Stimulated activated CD4-positive, alpha-beta T cell treated with anti-CD3 and anti-CD28 coated beads, Interleukin-12 subunit alpha, Interleukin-12 subunit beta, amount 100 ng/mL, for 48 hours (primary cell): ENCODE results near the gene HERPUD2.
"Not testable (repeated sequence)": the region's sequence is repeated elsewhere in the genome, so short reads cannot be mapped to it uniquely, and the experiment has no call there.

Experiments used
- DNase-seq, 3 donors: peaks; one replicate each; pipeline ENCODE4 v3.0.0-alpha.2; 2020; ENCODE audit warnings: low read depth in 2 of 3, low spot score in 1 of 3

The HERPUD2 gene

GRCh38 chr7:35714862-35715261, 19.9 kb upstream of the HERPUD2 start:
- no peak for DNase-seq

GRCh38 chr7:35714407-35714806, 19.5 kb upstream of the HERPUD2 start:
- DNase-seq = no peak

DNA sequence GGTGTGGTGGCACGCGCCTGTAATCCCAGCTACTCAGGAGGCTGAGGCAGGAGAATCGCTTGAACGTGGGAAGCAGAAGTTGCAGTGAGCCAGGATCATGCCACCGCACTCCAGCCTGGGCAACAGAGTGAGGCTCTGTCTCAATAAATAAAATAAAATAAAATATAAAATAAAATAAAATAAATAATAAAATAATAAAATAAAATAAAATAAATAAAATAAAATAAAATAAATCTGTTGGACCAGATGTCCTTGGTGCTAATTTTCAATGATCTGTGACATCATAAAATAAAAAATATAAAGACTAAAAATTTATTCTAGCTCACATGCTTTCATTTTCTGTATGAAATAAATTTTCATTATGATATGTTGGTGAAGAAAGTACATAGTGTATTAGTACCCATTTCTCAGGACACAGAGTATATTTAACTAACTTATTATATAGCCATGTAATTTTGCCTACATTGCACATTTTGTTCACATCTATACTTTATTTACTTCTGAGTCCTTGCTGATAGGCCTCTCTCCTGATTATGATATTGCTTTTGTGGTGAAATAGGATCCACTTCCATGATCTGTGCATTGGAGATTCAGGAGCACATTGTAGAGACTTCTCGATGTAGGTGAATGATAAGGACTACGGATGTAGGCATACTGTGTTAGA, 17.8 kb upstream of the HERPUD2 start:
- DNase-seq = no peak

DNA sequence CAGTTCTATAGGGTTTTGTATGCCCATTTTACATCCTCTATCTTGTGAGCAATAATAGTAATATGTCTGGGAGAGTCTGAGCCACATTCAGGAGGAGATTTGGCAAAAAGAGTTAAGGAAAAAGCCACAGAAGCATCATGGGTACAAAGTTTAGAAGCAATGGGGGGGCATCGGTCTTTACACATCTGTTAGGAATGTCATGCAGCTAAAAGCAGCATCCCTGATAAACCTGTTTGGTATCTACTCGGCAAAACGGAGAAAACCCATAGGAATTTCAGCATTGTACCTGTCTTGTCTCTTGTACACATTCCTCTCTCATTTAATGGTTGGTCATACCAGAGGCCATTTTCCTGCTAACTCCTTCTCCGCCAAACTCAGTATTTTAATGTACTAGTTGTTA, 12.5 kb upstream of the HERPUD2 start:
- DNase-seq = no peak

GRCh38 chr7:35705932-35706461, 11.1 kb upstream of the HERPUD2 start:
- no peak for DNase-seq

DNA sequence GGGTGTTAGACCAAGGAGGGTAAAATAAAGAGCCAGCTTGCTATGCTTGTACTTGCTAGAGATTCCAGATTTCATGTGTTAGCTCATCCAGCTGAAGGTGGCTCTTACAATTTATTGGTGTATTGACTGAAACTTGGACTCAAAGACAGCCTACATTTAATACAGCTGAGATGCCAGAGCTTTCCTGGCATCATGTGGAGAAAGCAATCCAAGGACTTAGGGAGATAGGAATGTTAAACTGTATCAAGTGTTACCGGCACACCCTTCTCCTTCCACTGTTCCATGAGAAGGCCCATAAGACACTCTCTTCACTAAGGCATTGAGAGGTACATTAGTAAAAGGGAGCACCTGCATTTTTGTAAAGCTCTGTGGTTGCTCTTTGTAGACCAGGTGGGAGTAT, 9.3 kb upstream of the HERPUD2 start:
- DNase-seq = no peak

- DNase-seq = no peak
Observed at GRCh38 chr7:35702541-35702940, 7.6 kb upstream of the HERPUD2 start.

DNA sequence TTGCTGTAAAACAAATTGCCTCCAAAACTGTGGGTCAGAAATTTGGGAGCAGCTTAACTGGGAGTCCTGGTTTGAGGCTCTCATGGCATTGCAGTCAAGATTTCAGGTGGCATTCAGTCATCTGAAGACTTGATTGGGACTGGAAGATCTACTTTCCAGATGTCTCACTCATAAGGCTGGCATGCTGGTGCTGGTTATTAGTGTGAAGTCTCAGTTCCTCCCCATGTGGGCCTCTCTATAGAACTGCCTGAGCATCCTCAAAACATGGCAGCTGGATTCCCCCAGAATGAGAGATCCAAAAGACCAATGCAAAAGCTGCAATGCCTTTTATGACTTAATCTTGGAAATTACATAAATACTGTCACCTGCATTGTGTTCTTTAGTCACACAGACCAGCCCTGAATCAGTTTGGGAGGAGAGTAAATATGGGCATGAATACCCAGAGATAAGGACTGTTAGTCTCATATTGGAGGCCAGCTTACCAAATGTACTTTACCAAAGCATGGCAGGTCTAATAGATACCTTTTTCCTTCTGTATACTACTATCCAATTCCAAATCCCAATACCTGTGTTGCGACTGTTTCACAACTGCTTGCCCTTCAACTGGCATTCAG, 6.5 kb upstream of the HERPUD2 start:
- no peak for DNase-seq

GRCh38 chr7:35700865-35701264, 5.9 kb upstream of the HERPUD2 start:
- no peak for DNase-seq

- DNase-seq = no peak
Observed at GRCh38 chr7:35700333-35700732, 5.4 kb upstream of the HERPUD2 start.

- DNase-seq = no peak
Observed at GRCh38 chr7:35699796-35700305, 4.9 kb upstream of the HERPUD2 start.

GRCh38 chr7:35698382-35698781, 3.4 kb upstream of the HERPUD2 start:
- not testable (repeated sequence) for DNase-seq

DNA sequence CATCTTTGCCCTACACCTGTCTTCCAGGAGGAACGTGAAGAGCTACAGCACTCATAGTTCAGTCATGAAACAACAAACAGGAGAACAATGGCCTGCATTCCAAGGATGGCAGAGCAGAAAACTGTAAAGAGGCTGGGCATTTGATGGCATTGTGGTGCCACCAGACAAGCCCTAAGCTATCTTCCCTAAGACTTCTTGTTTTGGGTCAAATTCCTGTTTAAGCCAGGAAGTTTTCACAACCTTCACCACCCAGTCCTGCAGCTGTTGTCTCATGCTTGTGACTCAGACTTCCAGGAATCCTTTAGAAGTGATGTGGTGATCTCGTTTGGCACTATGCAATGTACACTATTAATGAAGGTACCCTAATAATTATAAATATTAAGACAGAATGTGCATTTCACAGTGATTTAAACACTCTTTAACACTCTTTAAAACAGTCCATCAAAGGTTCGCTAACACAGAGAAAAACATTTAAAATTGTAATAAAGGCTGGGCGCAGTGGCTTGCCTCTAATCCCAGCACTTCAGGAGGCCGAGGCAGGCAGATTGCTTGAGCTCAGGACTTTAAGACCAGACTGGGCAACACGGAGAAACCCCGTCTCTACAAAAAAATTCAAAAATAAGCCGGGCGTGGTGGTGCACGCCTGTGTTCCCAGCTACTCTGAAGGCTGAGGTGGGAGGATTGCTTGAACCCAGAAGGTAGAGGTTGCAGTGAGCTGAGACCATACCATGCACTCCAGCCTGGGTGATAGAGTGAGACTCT, 2.7 kb upstream of the HERPUD2 start:
- no peak for DNase-seq

- DNase-seq = no peak
Observed at GRCh38 chr7:35695987-35696386, 1.1 kb upstream of the HERPUD2 start.

DNA sequence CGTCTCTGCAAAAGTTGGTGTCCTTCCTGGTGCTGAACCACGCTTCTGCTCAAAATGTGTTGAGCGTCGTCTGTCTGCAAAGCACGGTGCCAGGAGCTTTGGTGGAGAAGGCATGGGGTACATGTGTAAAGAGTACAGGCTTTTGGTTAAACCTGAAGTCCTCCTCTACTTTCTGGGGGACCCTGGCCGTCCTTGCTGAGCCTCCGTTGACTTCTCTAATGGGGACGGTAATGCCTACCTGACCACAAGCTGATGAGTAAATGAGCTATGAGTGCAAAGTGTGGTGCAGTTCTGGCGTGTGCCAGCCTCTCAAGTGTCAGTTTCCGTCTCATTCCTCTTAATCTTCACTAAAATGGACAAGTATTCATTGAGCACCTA, 527 bp upstream of the HERPUD2 start:
- peak in 1 of 3 donors; percentile 21 for DNase-seq

GRCh38 chr7:35694161-35694783, 663 bp downstream of the HERPUD2 start:
- no peak for DNase-seq

- DNase-seq = peak in 2 of 3 donors; percentile 21 to 27
Observed at GRCh38 chr7:35691827-35692307, 3.1 kb downstream of the HERPUD2 start.

DNA sequence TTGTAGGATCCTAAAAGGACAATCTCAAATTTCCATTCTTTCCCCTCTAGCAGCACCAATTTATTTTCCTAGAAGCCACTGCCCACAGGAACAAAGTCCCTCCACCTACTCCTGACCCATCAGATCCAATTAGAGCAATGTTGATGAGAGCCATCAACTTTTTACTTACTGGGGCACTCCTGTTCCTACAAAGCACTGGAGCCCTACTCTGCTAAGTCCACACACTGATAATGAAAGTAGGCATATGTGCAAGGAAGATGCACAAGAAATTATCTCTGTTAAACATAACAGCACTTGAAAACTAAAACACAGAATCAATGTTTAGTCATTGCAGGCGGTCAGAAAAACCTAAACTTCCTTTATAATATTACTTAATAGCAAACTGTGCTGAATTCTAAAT, 3.6 kb downstream of the HERPUD2 start:
- no peak for DNase-seq

DNA sequence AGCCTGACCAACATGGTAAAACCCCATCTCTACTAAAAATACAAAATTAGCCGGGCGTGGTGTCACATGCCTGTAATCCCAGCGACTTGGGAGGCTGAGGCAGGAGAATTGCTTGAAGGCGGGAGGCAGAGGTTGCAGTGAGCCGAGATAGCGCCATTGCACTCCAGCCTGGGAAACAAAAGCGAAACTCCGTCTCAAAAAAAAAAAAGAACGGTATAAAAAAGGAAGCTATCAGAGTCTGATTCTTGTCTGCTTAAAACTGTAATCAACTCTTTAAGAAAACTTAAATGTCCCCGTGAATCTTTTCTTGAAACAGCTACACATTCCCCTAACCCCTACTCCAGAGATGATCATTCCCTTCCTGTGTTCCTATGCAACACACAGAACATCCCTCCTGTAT, 4.3 kb downstream of the HERPUD2 start:
- DNase-seq = not testable (repeated sequence)

- DNase-seq = no peak
Observed at GRCh38 chr7:35685781-35686180, 9.2 kb downstream of the HERPUD2 start.
